Testis (tissue), 3 donors: ENCODE data around the gene CLASRP. TPM values are rescaled to one million over a fixed set of nuclear protein-coding genes. Genes with fewer than 3 reads are reported as not detected.
A peak's percentile ranks its signal among the peaks of the same experiment; 100 is the strongest.

Source experiments
- DNase-seq: peaks from one replicate; pipeline ENCODE4 v3.0.0-alpha.2; 2019
- H3K27ac ChIP-seq, 2 donors: fragments of 200-600 bp; sonication (generic); one replicate each; pipeline ENCODE4 v1.5.1; 2019
- H3K27me3 ChIP-seq: fragments of 200-600 bp; sonication (generic); one replicate; pipeline ENCODE4 v1.5.1; 2019
- H3K36me3 ChIP-seq: fragments of 200-600 bp; sonication (generic); one replicate; pipeline ENCODE4 v1.5.1; 2017; ENCODE audit warnings: low read depth; ENCODE audit errors: missing control alignments
- H3K4me1 ChIP-seq: fragments of 200-600 bp; sonication (generic); one replicate; pipeline ENCODE4 v1.5.1; 2019
- H3K4me3 ChIP-seq, 2 donors: fragments of 200-600 bp; sonication (generic); one replicate each; pipeline ENCODE4 v1.5.1; 2017 to 2019
- H3K9me3 ChIP-seq: fragments of 200-600 bp; sonication (generic); one replicate; pipeline ENCODE4 v1.5.1; 2017
- CTCF ChIP-seq, 3 experiments: fragments of 450-650 bp in 2 of 3; fragments of 200-600 bp in 1 of 3; sonication (generic) in 1 of 3; IDR thresholded peaks; one replicate each; pipeline ENCODE4 v1.5.1; 2016 to 2019; ENCODE audit warnings: antibody characterized with exemption in 3 of 3, mild to moderate bottlenecking in 2 of 3, moderate library complexity in 1 of 3
- POLR2A ChIP-seq: fragments of 450-650 bp; IDR thresholded peaks from one replicate; pipeline ENCODE4 v1.6.1; 2017; ENCODE audit warnings: antibody characterized with exemption, mild to moderate bottlenecking, moderate library complexity
- WGBS, 2 donors: methylation state at CpG; one replicate each; pipeline ENCODE4 v1.1.5; 2018; 5-methylcytosine and 5-hydroxymethylcytosine counted together
- intact Hi-C: fragments of 100-400 bp; cut with DNase I; formaldehyde crosslinking; loops from one replicate; pipeline ENCODE4 v1.15.1; 2023; ENCODE audit warnings: low total_unique reads
- polyA plus RNA-seq: library from polyadenylated mRNA; stranded (reverse); fragments of 350-450 nt; fragmentation: Illumina TruSeq; extraction: RNeasy Lipid Tissue Mini Kit (QIAGEN cat#74804); gene quantifications from one replicate; pipeline ENCODE4 v1.2.3, GENCODE V29; 2014; ENCODE audit warnings: low read depth, low replicate concordance; ENCODE audit not compliant: insufficient read depth
- total RNA-seq, 2 donors: library from RNA; depleted of rRNA; stranded (reverse); fragments of >200 nt; gene quantifications; one replicate each; pipeline ENCODE4 v1.2.3, GENCODE V29; 2016

The CLASRP gene
- total and polyA plus RNA-seq, 3 donors from 2014 or later, result 76.1 to 132 (median 113) TPM

GRCh38 chr19:45092747-45093678, 54.2 kb downstream of the CLASRP start, which contains the start of gene PPP1R37:
Gene PPP1R37 (plus strand): TSS chr19:45093179. CDS start chr19:45093326, 147 bp downstream.
- intact Hi-C loops, result no loop called here

GRCh38 chr19:45094137-45094536, 55.3 kb downstream of the CLASRP start:
- H3K9me3 ChIP-seq, result no peaks in the 10 kb centered on the region
- peak overlapping the region in 1 of 2 donors; percentile 98 for H3K4me3 ChIP-seq
- WGBS, 2 donors, result 45 to 69% methylated on average over 9 of the region's 9 CpGs
- H3K36me3 ChIP-seq, result no peaks in the 10 kb centered on the region
- DNase-seq, result no peak
- intact Hi-C loops, result no loop called here
- H3K27ac ChIP-seq, result peak overlapping the region in 1 of 2 donors; percentile 87
- H3K4me1 ChIP-seq, result peaks cover 58% of the 10 kb centered on the region
- TF ChIP-seq CTCF (IDR thresholded peaks at IDR 0.05), result no peak
- TF ChIP-seq POLR2A, result no peak
- no peaks in the 10 kb centered on the region for H3K27me3 ChIP-seq

More at GRCh38 chr19:45092747-45093678, 54.2 kb downstream of the CLASRP start, which contains the start of gene PPP1R37:
- H3K4me3 ChIP-seq, result peak within 1 kb of the TSS; percentile 98 to 100
- 0% methylated on average over 70 to 103 of the region's 103 CpGs for WGBS, 2 donors
- H3K36me3 ChIP-seq, result no peaks in the 10 kb centered on the region
- no peaks in the 10 kb centered on the region for H3K9me3 ChIP-seq
- H3K27me3 ChIP-seq, result no peaks in the 10 kb centered on the region
- peak within 1 kb of the TSS; percentile 87 to 90 for H3K27ac ChIP-seq
- TF ChIP-seq POLR2A (no peak), CTCF (IDR thresholded peaks at IDR 0.05) (peak; percentile 11 to 36 (median 15))
- peak; percentile 97 for DNase-seq
- H3K4me1 ChIP-seq, result peaks cover 47% of the 10 kb centered on the region

GRCh38 chr19:45094707-45095106, 55.9 kb downstream of the CLASRP start:
- intact Hi-C loops, result no loop called here
- Histone ChIP-seq H3K4me1 (peaks cover 64% of the 10 kb centered on the region), H3K36me3 (no peaks in the 10 kb centered on the region), H3K4me3 (no peak overlapping the region), H3K9me3 (no peaks in the 10 kb centered on the region), H3K27ac (no peak overlapping the region), H3K27me3 (no peaks in the 10 kb centered on the region)
- DNase-seq, result no peak
- TF ChIP-seq CTCF (IDR thresholded peaks at IDR 0.05) (no peak), POLR2A (no peak)
- WGBS, 2 donors, result 72 to 75% methylated on average over 5 of the region's 5 CpGs

GRCh38 chr19:45095496-45096413, 56.9 kb downstream of the CLASRP start:
- Histone ChIP-seq H3K4me3 (no peak overlapping the region), H3K9me3 (no peaks in the 10 kb centered on the region), H3K36me3 (no peaks in the 10 kb centered on the region), H3K4me1 (peaks cover 69% of the 10 kb centered on the region), H3K27ac (no peak overlapping the region), H3K27me3 (no peaks in the 10 kb centered on the region)
- 88 to 89% methylated on average over 14 of the region's 14 CpGs for WGBS, 2 donors
- no peak for DNase-seq
- TF ChIP-seq POLR2A (no peak), CTCF (IDR thresholded peaks at IDR 0.05) (no peak)
- intact Hi-C loops, result no loop called here
